Measurements from ENCODE around the gene COG5. TPM values are rescaled to one million over a fixed set of nuclear protein-coding genes. Genes with fewer than 3 reads are reported as not detected.

COG5 gene
- total and polyA plus RNA-seq, 5 donors = 18.5 to 59.2 (median 42.2) TPM

- under 1% methylated on average over 89 of the region's 89 CpGs for whole genome bisulfite sequencing
- no peaks in the 10 kb centered on the region for H3K27me3 ChIP-seq (ENCODE audit: control insufficient read depth, insufficient read depth)
- peak; percentile 83 to 92 (median 90) for DNase-seq
- intact Hi-C loops (cut with DNase I) = loop anchor here in 1 of 4 donors (5.0 kb wide), 1 partner anchor 103 kb away; no protein-coding TSS in a partner anchor
- H3K9me3 ChIP-seq (ENCODE audit: control insufficient read depth, low read length) = no peaks in the 10 kb centered on the region
- peaks cover 2% of the 10 kb centered on the region for H3K4me1 ChIP-seq (ENCODE audit: control insufficient read depth, insufficient read depth, low read length)
- ATAC-seq = peak; percentile 98
- peak within 1 kb of the TSS; percentile 95 for H3K27ac ChIP-seq (ENCODE audit: low read length)
- H3K4me3 ChIP-seq (ENCODE audit: low read length) = peak within 1 kb of the TSS; percentile 82
These were observed 16.4 kb upstream of the COG5 start, which contains the start of gene BCAP29 for GRCh38 chr7:107579885-107580715. Gene BCAP29, plus strand, starts transcription at chr7:107580246. Its CDS starts 527 bp downstream, at chr7:107580773.

- intact Hi-C loops (cut with DNase I) = no loop called here
- DNase-seq (no peak), ATAC-seq (peak; percentile 23 to 39)
- 1% methylated on average over 9 of the region's 9 CpGs for WGBS
- Histone ChIP-seq H3K27ac (ENCODE audit: low read length) (peak overlapping the region; percentile 95), H3K4me3 (ENCODE audit: low read length) (peak overlapping the region; percentile 82), H3K27me3 (ENCODE audit: control insufficient read depth, insufficient read depth) (no peaks in the 10 kb centered on the region), H3K4me1 (ENCODE audit: control insufficient read depth, insufficient read depth, low read length) (peaks cover 2% of the 10 kb centered on the region), H3K9me3 (ENCODE audit: control insufficient read depth, low read length) (no peaks in the 10 kb centered on the region)
These were observed 15.8 kb upstream of the COG5 start for GRCh38 chr7:107579554-107579884.

- no peaks in the 10 kb centered on the region for H3K9me3 ChIP-seq (ENCODE audit: control insufficient read depth, low read length)
- no peak overlapping the region for H3K27ac ChIP-seq (ENCODE audit: low read length)
- DNase-seq (no peak), ATAC-seq (no peak)
- H3K4me3 ChIP-seq (ENCODE audit: low read length) = no peak overlapping the region
- WGBS = 86% methylated on average over 4 of the region's 4 CpGs
- H3K27me3 ChIP-seq (ENCODE audit: control insufficient read depth, insufficient read depth) = no peaks in the 10 kb centered on the region
- H3K4me1 ChIP-seq (ENCODE audit: control insufficient read depth, insufficient read depth, low read length) = no peaks in the 10 kb centered on the region
- intact Hi-C loops (cut with DNase I) = no loop called here
These were observed 9.8 kb upstream of the COG5 start for GRCh38 chr7:107573537-107573936.

- Histone ChIP-seq H3K27ac (ENCODE audit: low read length) (no peak overlapping the region), H3K4me3 (ENCODE audit: low read length) (no peak overlapping the region), H3K4me1 (ENCODE audit: control insufficient read depth, insufficient read depth, low read length) (no peaks in the 10 kb centered on the region), H3K27me3 (ENCODE audit: control insufficient read depth, insufficient read depth) (no peaks in the 10 kb centered on the region), H3K9me3 (ENCODE audit: control insufficient read depth, low read length) (no peaks in the 10 kb centered on the region)
- 98% methylated on average over 2 of the region's 2 CpGs for WGBS
- intact Hi-C loops (cut with DNase I) = no loop called here
- ATAC-seq = no peak
- DNase-seq = no peak
These were observed 6.6 kb upstream of the COG5 start for GRCh38 chr7:107570298-107570697.

- H3K27ac ChIP-seq (ENCODE audit: low read length) = no peak overlapping the region
- no peak for DNase-seq
- ATAC-seq = no peak
- no peaks in the 10 kb centered on the region for H3K9me3 ChIP-seq (ENCODE audit: control insufficient read depth, low read length)
- WGBS = 45% methylated on average over 9 of the region's 9 CpGs
- no peaks in the 10 kb centered on the region for H3K4me1 ChIP-seq (ENCODE audit: control insufficient read depth, insufficient read depth, low read length)
- H3K27me3 ChIP-seq (ENCODE audit: control insufficient read depth, insufficient read depth) = no peaks in the 10 kb centered on the region
- H3K4me3 ChIP-seq (ENCODE audit: low read length) = peak overlapping the region; percentile 80
- intact Hi-C loops (cut with DNase I) = no loop called here
These were observed 1.0 kb upstream of the COG5 start for GRCh38 chr7:107564553-107565298.

GRCh38 chr7:107563081-107563774 is 492 bp downstream of the COG5 start:
- no peaks in the 10 kb centered on the region for H3K4me1 ChIP-seq (ENCODE audit: control insufficient read depth, insufficient read depth, low read length)
- H3K27ac ChIP-seq (ENCODE audit: low read length) = peak overlapping the region; percentile 48
- H3K9me3 ChIP-seq (ENCODE audit: control insufficient read depth, low read length) = no peaks in the 10 kb centered on the region
- intact Hi-C loops (cut with DNase I) = no loop called here
- H3K4me3 ChIP-seq (ENCODE audit: low read length) = peak overlapping the region; percentile 80
- DNase-seq (no peak), ATAC-seq (peak; percentile 81 to 86)
- 3% methylated on average over 21 of the region's 21 CpGs for WGBS
- H3K27me3 ChIP-seq (ENCODE audit: control insufficient read depth, insufficient read depth) = no peaks in the 10 kb centered on the region

- Histone ChIP-seq H3K4me3 (ENCODE audit: low read length) (no peak overlapping the region), H3K27me3 (ENCODE audit: control insufficient read depth, insufficient read depth) (no peaks in the 10 kb centered on the region), H3K9me3 (ENCODE audit: control insufficient read depth, low read length) (no peaks in the 10 kb centered on the region), H3K4me1 (ENCODE audit: control insufficient read depth, insufficient read depth, low read length) (no peaks in the 10 kb centered on the region), H3K27ac (ENCODE audit: low read length) (no peak overlapping the region)
- 73% methylated on average over 6 of the region's 6 CpGs for WGBS
- intact Hi-C loops (cut with DNase I) = no loop called here
- ATAC-seq = no peak
- DNase-seq = no peak
These were observed 2.7 kb downstream of the COG5 start for GRCh38 chr7:107560898-107561516.

- intact Hi-C loops (cut with DNase I) = no loop called here
- H3K4me3 ChIP-seq (ENCODE audit: low read length) = no peak overlapping the region
- no peaks in the 10 kb centered on the region for H3K9me3 ChIP-seq (ENCODE audit: control insufficient read depth, low read length)
- ATAC-seq = no peak
- no peak overlapping the region for H3K27ac ChIP-seq (ENCODE audit: low read length)
- no peak for DNase-seq
- 69% methylated on average over 2 of the region's 2 CpGs for WGBS
- no peaks in the 10 kb centered on the region for H3K27me3 ChIP-seq (ENCODE audit: control insufficient read depth, insufficient read depth)
- no peaks in the 10 kb centered on the region for H3K4me1 ChIP-seq (ENCODE audit: control insufficient read depth, insufficient read depth, low read length)
These were observed 3.9 kb downstream of the COG5 start for GRCh38 chr7:107559864-107560263.

- ATAC-seq (no peak), DNase-seq (no peak)
- Histone ChIP-seq H3K27ac (ENCODE audit: low read length) (no peak overlapping the region), H3K4me1 (ENCODE audit: control insufficient read depth, insufficient read depth, low read length) (no peaks in the 10 kb centered on the region), H3K27me3 (ENCODE audit: control insufficient read depth, insufficient read depth) (no peaks in the 10 kb centered on the region), H3K9me3 (ENCODE audit: control insufficient read depth, low read length) (no peaks in the 10 kb centered on the region), H3K4me3 (ENCODE audit: low read length) (no peak overlapping the region)
- 99% methylated on average over 3 of the region's 3 CpGs for WGBS
- intact Hi-C loops (cut with DNase I) = no loop called here
These were observed 7.8 kb downstream of the COG5 start for GRCh38 chr7:107555893-107556292.

- H3K27me3 ChIP-seq (ENCODE audit: control insufficient read depth, insufficient read depth) = no peaks in the 10 kb centered on the region
- H3K4me3 ChIP-seq (ENCODE audit: low read length) = no peak overlapping the region
- WGBS = 99% methylated on average over 1 of the region's 1 CpG
- intact Hi-C loops (cut with DNase I) = no loop called here
- no peak for ATAC-seq
- no peak for DNase-seq
- no peak overlapping the region for H3K27ac ChIP-seq (ENCODE audit: low read length)
- no peaks in the 10 kb centered on the region for H3K9me3 ChIP-seq (ENCODE audit: control insufficient read depth, low read length)
- H3K4me1 ChIP-seq (ENCODE audit: control insufficient read depth, insufficient read depth, low read length) = no peaks in the 10 kb centered on the region
These were observed 11.8 kb downstream of the COG5 start for GRCh38 chr7:107551936-107552335.
